Measurements from ENCODE around the gene STX5. TPM values are rescaled to one million over a fixed set of nuclear protein-coding genes. Genes with fewer than 3 reads are reported as not detected.
A peak's percentile ranks its signal among the peaks of the same experiment; 100 is the strongest.

The STX5 gene
- total and polyA plus RNA-seq, 2 experiments from 2014 or later, result 38.5 to 53.6 TPM

- no peak for TF ChIP-seq CTCF (IDR thresholded peaks at IDR 0.05; ENCODE audit: low read depth, low read length)
- H3K27ac ChIP-seq, result peak overlapping the region; percentile 19
- no peaks in the 10 kb centered on the region for H3K36me3 ChIP-seq
- no peaks in the 10 kb centered on the region for H3K9me3 ChIP-seq (ENCODE audit: low read depth)
- peaks cover 8% of the 10 kb centered on the region for H3K4me1 ChIP-seq (ENCODE audit: low read depth)
- no peak for DNase-seq (ENCODE audit: low read depth in 1 of 2, low spot score in 1 of 2)
- no peaks in the 10 kb centered on the region for H3K27me3 ChIP-seq
- H3K4me3 ChIP-seq, result no peak overlapping the region
These were observed 73.7 kb downstream of the STX5 start for GRCh38 chr11:62757846-62758788.

Other genes starting within 250 kb of the STX5 start
- gene TUT1, start 240.5 kb downstream of the STX5 start, total RNA-seq, result 14.9 and 29.1 TPM in 2 replicates
- gene TUT1, start 240.5 kb downstream of the STX5 start, polyA plus RNA-seq, result 18.7 and 32.1 TPM in 2 replicates
- gene MTA2, start 230.2 kb downstream of the STX5 start, total RNA-seq, result 101 and 108 TPM in 2 replicates
- gene MTA2, start 230.2 kb downstream of the STX5 start, polyA plus RNA-seq, result 22.9 and 31.9 TPM in 2 replicates
- 21.1 and 42.8 TPM in 2 replicates for gene EML3, start 219.3 kb downstream of the STX5 start, total RNA-seq
- gene EML3, start 219.3 kb downstream of the STX5 start, polyA plus RNA-seq, result 32.0 and 38.4 TPM in 2 replicates
- 3.3 and 3.5 TPM in 2 replicates for gene ROM1, start 218.8 kb downstream of the STX5 start, total RNA-seq
- 6.9 and 7.9 TPM in 2 replicates for gene ROM1, start 218.8 kb downstream of the STX5 start, polyA plus RNA-seq
- gene B3GAT3, start 210.1 kb downstream of the STX5 start, total RNA-seq, result 46.4 and 52.0 TPM in 2 replicates
- gene B3GAT3, start 210.1 kb downstream of the STX5 start, polyA plus RNA-seq, result 53.0 and 64.9 TPM in 2 replicates
- 110 TPM in 2 replicates for gene GANAB, start 185.4 kb downstream of the STX5 start, total RNA-seq
- gene GANAB, start 185.4 kb downstream of the STX5 start, polyA plus RNA-seq, result 143 and 151 TPM in 2 replicates
- 33.9 and 36.3 TPM in 2 replicates for gene INTS5, start 178.7 kb downstream of the STX5 start, total RNA-seq
- 32.2 and 40.1 TPM in 2 replicates for gene INTS5, start 178.7 kb downstream of the STX5 start, polyA plus RNA-seq
- gene C11orf98, start 166.8 kb downstream of the STX5 start, total RNA-seq, result 136 and 141 TPM in 2 replicates
- 115 and 136 TPM in 2 replicates for gene C11orf98, start 166.8 kb downstream of the STX5 start, polyA plus RNA-seq
- 3.8 and 11.0 TPM in 2 replicates for gene CSKMT, start 166.7 kb downstream of the STX5 start, total RNA-seq
- 14.1 and 25.1 TPM in 2 replicates for gene CSKMT, start 166.7 kb downstream of the STX5 start, polyA plus RNA-seq
- gene UQCC3, start 160.4 kb downstream of the STX5 start, total RNA-seq, result 13.0 and 18.8 TPM in 2 replicates
- gene UQCC3, start 160.4 kb downstream of the STX5 start, polyA plus RNA-seq, result 32.3 and 33.5 TPM in 2 replicates
- gene LBHD1, start 159.8 kb downstream of the STX5 start, total RNA-seq, result 11.1 and 11.6 TPM in 2 replicates
- gene LBHD1, start 159.8 kb downstream of the STX5 start, polyA plus RNA-seq, result 10.1 and 11.7 TPM in 2 replicates
- gene UBXN1, start 153.0 kb downstream of the STX5 start, total RNA-seq, result 235 and 302 TPM in 2 replicates
- 109 and 111 TPM in 2 replicates for gene UBXN1, start 153.0 kb downstream of the STX5 start, polyA plus RNA-seq
- gene LRRN4CL, start 142.5 kb downstream of the STX5 start, total RNA-seq, result 0.81 and 1.9 TPM in 2 replicates
- gene LRRN4CL, start 142.5 kb downstream of the STX5 start, polyA plus RNA-seq, result 0.24 TPM in 1 of 2 replicates, not detected in the other
- gene BSCL2, start 124.6 kb downstream of the STX5 start, total RNA-seq, result 70.3 and 73.8 TPM in 2 replicates
- gene BSCL2, start 124.6 kb downstream of the STX5 start, polyA plus RNA-seq, result 73.7 and 79.2 TPM in 2 replicates
- gene GNG3, start 124.4 kb downstream of the STX5 start, total RNA-seq, result 0.67 TPM in 1 of 2 replicates, not detected in the other
- 2.6 and 3.0 TPM in 2 replicates for gene GNG3, start 124.4 kb downstream of the STX5 start, polyA plus RNA-seq
- gene HNRNPUL2, start 104.6 kb downstream of the STX5 start, total RNA-seq, result 13.7 and 20.0 TPM in 2 replicates
- gene HNRNPUL2, start 104.6 kb downstream of the STX5 start, polyA plus RNA-seq, result 2.9 and 3.2 TPM in 2 replicates
- gene TTC9C, start 103.6 kb downstream of the STX5 start, total RNA-seq, result 36.3 and 37.3 TPM in 2 replicates
- 39.0 and 45.1 TPM in 2 replicates for gene TTC9C, start 103.6 kb downstream of the STX5 start, polyA plus RNA-seq
- 12.5 and 14.3 TPM in 2 replicates for gene ZBTB3, start 77.9 kb downstream of the STX5 start, total RNA-seq
- 10.4 and 10.8 TPM in 2 replicates for gene ZBTB3, start 77.9 kb downstream of the STX5 start, polyA plus RNA-seq
- gene POLR2G, start 70.5 kb downstream of the STX5 start, total RNA-seq, result 67.2 and 101 TPM in 2 replicates
- 195 and 219 TPM in 2 replicates for gene POLR2G, start 70.5 kb downstream of the STX5 start, polyA plus RNA-seq
- gene TAF6L, start 60.7 kb downstream of the STX5 start, total RNA-seq, result 33.1 and 38.8 TPM in 2 replicates
- gene TAF6L, start 60.7 kb downstream of the STX5 start, polyA plus RNA-seq, result 46.3 and 56.3 TPM in 2 replicates
- gene TMEM179B, start 44.6 kb downstream of the STX5 start, total RNA-seq, result 34.2 and 55.2 TPM in 2 replicates
- gene TMEM179B, start 44.6 kb downstream of the STX5 start, polyA plus RNA-seq, result 78.6 and 81.8 TPM in 2 replicates
- 87.1 and 88.9 TPM in 2 replicates for gene TMEM223, start 40.0 kb downstream of the STX5 start, total RNA-seq
- 92.4 and 102 TPM in 2 replicates for gene TMEM223, start 40.0 kb downstream of the STX5 start, polyA plus RNA-seq
- gene NXF1, start 26.6 kb downstream of the STX5 start, total RNA-seq, result 52.8 and 60.7 TPM in 2 replicates
- gene NXF1, start 26.6 kb downstream of the STX5 start, polyA plus RNA-seq, result 96.7 and 127 TPM in 2 replicates
- gene TEX54, start 790 bp upstream of the STX5 start, total RNA-seq, result not detected in 2 replicates
- 3.0 and 4.8 TPM in 2 replicates for gene TEX54, start 790 bp upstream of the STX5 start, polyA plus RNA-seq
- gene WDR74, start 7.5 kb upstream of the STX5 start, total RNA-seq, result 47.4 and 63.3 TPM in 2 replicates
- 42.1 and 52.8 TPM in 2 replicates for gene WDR74, start 7.5 kb upstream of the STX5 start, polyA plus RNA-seq
- gene SLC3A2, start 48.8 kb upstream of the STX5 start, total RNA-seq, result 71.8 and 79.2 TPM in 2 replicates
- gene SLC3A2, start 48.8 kb upstream of the STX5 start, polyA plus RNA-seq, result 93.8 and 100 TPM in 2 replicates
- gene CHRM1, start 89.3 kb upstream of the STX5 start, total RNA-seq, result 1.3 and 1.4 TPM in 2 replicates
- gene CHRM1, start 89.3 kb upstream of the STX5 start, polyA plus RNA-seq, result 0.97 and 1.6 TPM in 2 replicates
- not detected in 2 replicates for gene SLC22A6, start 152.9 kb upstream of the STX5 start, total RNA-seq
- gene SLC22A6, start 152.9 kb upstream of the STX5 start, polyA plus RNA-seq, result not detected in 2 replicates
- gene SLC22A8, start 183.8 kb upstream of the STX5 start, total RNA-seq, result not detected in 2 replicates
- 0.22 TPM in 1 of 2 replicates, not detected in the other for gene SLC22A8, start 183.8 kb upstream of the STX5 start, polyA plus RNA-seq